Endothelial cell of umbilical vein (primary cell): ENCODE measurements around the gene RETSAT. TPM values are rescaled to one million over a fixed set of nuclear protein-coding genes. Genes with fewer than 3 reads are reported as not detected.

Experiments
- BruUV-seq: library from RNA; stranded (reverse); fragments of 400-500 nt; replicated peaks from 2 replicates; lab custom pipeline; 2021; lab: Mats Ljungman, UMichigan
- CTCF ChIA-PET: fragments of 300-600, 350-600 bp; sonication (Branson Sonifier 250); formaldehyde crosslinking; loops from one replicate; lab custom pipeline; 2021; ENCODE audit warnings: antibody characterized with exemption, inconsistent platforms; lab: Charles Lee
- POLR2A ChIA-PET: fragments of 300-600, 350-600 bp; sonication (Branson Sonifier 250); formaldehyde crosslinking; loops from one replicate; lab custom pipeline; 2021; ENCODE audit warnings: antibody characterized with exemption, inconsistent platforms; lab: Charles Lee
- DNase-seq: peaks from one replicate; pipeline ENCODE4 v3.0.0-alpha.2; 2011; ENCODE audit warnings: low read depth, low spot score
- FAIRE-seq: peaks from 2 replicates; lab custom pipeline; 2011; peaks lifted over from hg19 to GRCh38; lab: Jason Lieb, UNC
- H2AFZ ChIP-seq: 2 replicates; pipeline ENCODE4 v1.6.0; 2012; ENCODE audit warnings: low read depth, low read length, control low read depth, inconsistent platforms
- H3K27ac ChIP-seq: 2 replicates; pipeline ENCODE4 v1.5.1; 2011; ENCODE audit warnings: low read depth, mild to moderate bottlenecking, control low read depth, low read length, moderate library complexity; ENCODE audit not compliant: insufficient read depth
- H3K27me3 ChIP-seq, 2 experiments: 2 replicates each; pipeline versions ENCODE4 v1.6.0 to v1.6.1; 2011; ENCODE audit warnings: low read length in 2 of 2, mixed read lengths in 1 of 2; ENCODE audit not compliant: control insufficient read depth in 2 of 2, insufficient read depth in 2 of 2
- H3K36me3 ChIP-seq, 2 experiments: 2 replicates in 1 of 2; 3 replicates in 1 of 2; pipeline ENCODE4 v1.5.1; 2011; ENCODE audit warnings: low read length in 2 of 2, mild to moderate bottlenecking in 1 of 2, moderate library complexity in 1 of 2; ENCODE audit not compliant: control insufficient read depth in 2 of 2, insufficient read depth in 2 of 2; ENCODE audit errors: extremely low read depth in 1 of 2
- H3K4me1 ChIP-seq: 3 replicates; pipeline ENCODE4 v1.5.1; 2011; ENCODE audit warnings: mild to moderate bottlenecking, low read length; ENCODE audit not compliant: control insufficient read depth, insufficient read depth; ENCODE audit errors: extremely low read depth
- H3K4me2 ChIP-seq: 2 replicates; pipeline ENCODE4 v1.6.1; 2011; ENCODE audit warnings: low read length, control low read depth, mixed read lengths; ENCODE audit not compliant: insufficient read depth
- H3K4me3 ChIP-seq, 3 experiments: fragments of 200-600 bp in 1 of 3; sonication (generic), shearing (Covaris generic) in 1 of 3; replicated peaks in 1 of 3; 2 replicates each; pipeline ENCODE4 v1.5.1; 2011 to 2016; ENCODE audit warnings: control low read depth in 3 of 3, low read length in 3 of 3, mild to moderate bottlenecking in 2 of 3, inconsistent platforms in 1 of 3, low read depth in 1 of 3, moderate library complexity in 1 of 3; ENCODE audit not compliant: insufficient read depth in 1 of 3
- H3K79me2 ChIP-seq: 2 replicates; pipeline ENCODE4 v1.6.0; 2012; ENCODE audit warnings: low read length, inconsistent platforms; ENCODE audit not compliant: control insufficient read depth, insufficient read depth
- H3K9ac ChIP-seq: replicated peaks from 2 replicates; pipeline ENCODE3; 2011; ENCODE audit warnings: low read length, control low read depth; ENCODE audit not compliant: insufficient read depth; ENCODE audit errors: extremely low read depth
- H3K9me1 ChIP-seq: replicated peaks from 3 replicates; pipeline ENCODE4 v1.6.0; 2011; ENCODE audit warnings: mild to moderate bottlenecking, low read length; ENCODE audit not compliant: control insufficient read depth, insufficient read depth; ENCODE audit errors: extremely low read depth
- H3K9me3 ChIP-seq: replicated peaks from 2 replicates; pipeline ENCODE4 v1.5.1; 2012; ENCODE audit warnings: low read length, inconsistent platforms; ENCODE audit not compliant: control insufficient read depth, insufficient read depth
- H4K20me1 ChIP-seq: replicated peaks from 2 replicates; pipeline ENCODE3; 2011; ENCODE audit warnings: mild to moderate bottlenecking, low read length; ENCODE audit not compliant: control insufficient read depth, insufficient read depth; ENCODE audit errors: extremely low read depth
- GATA2 ChIP-seq: IDR thresholded peaks from 2 replicates; pipeline ENCODE4 v1.7.0; 2011; ENCODE audit warnings: low read depth, mild to moderate bottlenecking, moderate library complexity, mixed read lengths, low read length; ENCODE audit not compliant: insufficient read length, insufficient read depth
- MAX ChIP-seq: IDR thresholded peaks from 2 replicates; pipeline ENCODE4 v1.6.1; 2011; ENCODE audit not compliant: insufficient read depth, insufficient read length
- POLR2A ChIP-seq: IDR thresholded peaks from 2 replicates; pipeline ENCODE4 v1.6.1; 2012; ENCODE audit warnings: low read depth, mild to moderate bottlenecking, control low read depth, low read length
- POLR2AphosphoS5 ChIP-seq: IDR thresholded peaks from 2 replicates; pipeline ENCODE4 v1.6.1; 2012; ENCODE audit warnings: low read depth, mild to moderate bottlenecking, control low read depth, low read length, moderate library complexity; ENCODE audit not compliant: insufficient read depth
- dilution Hi-C: fragments of 300-500 bp; cut with MboI; formaldehyde crosslinking; loops from one replicate; pipeline ENCODE4 v1.15.0; 2019; ENCODE audit warnings: low sequenced_read_pairs; ENCODE audit not compliant: extremely low pct_ligation_motif_present
- intact Hi-C: fragments of 100-400 bp; cut with micrococcal nuclease; formaldehyde crosslinking; loops from one replicate; pipeline ENCODE4 v1.10.0; 2022
- polyA plus RNA-seq, 4 experiments: library from polyadenylated mRNA; depleted of rRNA in 3 of 4; stranded (reverse) in 3 of 4; unstranded in 1 of 4; fragments of >200 nt; gene quantifications; 2 replicates each; pipeline versions ENCODE4 v1.2.1 to v1.2.3, GENCODE V29; 2011 to 2012; ENCODE audit warnings: missing spikeins in 1 of 4
- total RNA-seq: library from RNA; stranded (reverse); gene quantifications from 2 replicates; pipeline ENCODE4 v1.2.3, GENCODE V29; 2021
- TF ChIP-seq, protein P1 (sequence below), 2 donors: IDR thresholded peaks; 1 replicate in 1 of 2; 2 replicates in 1 of 2; pipeline ENCODE4 v1.5.1; 2011; ENCODE audit warnings: low read length in 2 of 2, mild to moderate bottlenecking in 2 of 2, moderate library complexity in 2 of 2, control low read depth in 1 of 2, inconsistent platforms in 1 of 2, low read depth in 1 of 2; ENCODE audit not compliant: insufficient read depth in 1 of 2; ENCODE audit errors: extremely low read depth in 1 of 2

RETSAT gene
- total and polyA plus RNA-seq, 2 donors (not counting 3 experiments of a cell fraction or from before 2014, with no cell fraction given) = 43.8 to 59.1 TPM

DNA sequence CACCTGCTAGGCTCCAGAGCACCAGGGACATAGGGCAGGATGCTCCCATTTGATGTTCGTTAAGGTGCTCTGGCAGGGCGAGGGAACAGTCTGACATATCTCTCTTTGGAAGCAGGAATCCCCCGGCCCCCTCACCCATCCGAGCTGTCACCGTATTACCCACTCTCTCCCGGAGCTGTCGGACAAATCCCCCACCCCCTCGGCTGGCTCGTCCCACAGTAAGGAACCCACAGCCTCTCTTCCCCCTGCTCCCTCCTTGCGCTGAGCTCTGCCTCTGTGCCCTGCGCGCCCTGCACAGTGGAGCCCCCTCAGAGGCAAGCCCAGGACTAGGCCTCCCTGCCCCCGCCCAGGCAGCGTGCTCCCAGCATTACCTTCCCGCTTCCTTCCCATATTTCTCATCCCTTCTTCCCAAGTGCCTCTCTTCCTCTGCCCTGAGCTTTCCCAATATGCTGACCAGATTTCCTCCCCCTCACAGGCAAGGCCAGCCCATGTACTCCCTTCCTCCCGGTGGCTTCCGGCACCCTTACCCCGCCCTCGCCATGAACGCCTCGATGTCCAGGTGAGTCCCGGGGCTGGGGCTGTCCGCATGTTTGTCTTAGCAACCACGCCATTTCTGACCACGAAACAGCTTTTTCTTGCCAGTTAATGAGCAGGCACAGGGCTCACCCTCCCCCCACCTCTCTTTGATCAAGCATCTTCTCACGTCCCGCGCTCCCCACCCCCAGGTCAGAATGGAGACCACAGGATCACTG lies 50.4 kb downstream of the RETSAT start:
- H3K79me2 ChIP-seq = no peaks in the 10 kb centered on the region
- H3K4me3 ChIP-seq = no peak overlapping the region
- H3K27me3 ChIP-seq = no peaks in the 10 kb centered on the region
- H3K9ac ChIP-seq = no peak overlapping the region
- no peaks in the 10 kb centered on the region for H3K9me1 ChIP-seq
- intact Hi-C loops (no loop called here), dilution Hi-C loops (no loop called here)
- FAIRE-seq (no peak), DNase-seq (no peak)
- H3K4me1 ChIP-seq = peaks cover 6% of the 10 kb centered on the region
- H3K4me2 ChIP-seq = no peak overlapping the region
- POLR2A ChIA-PET = no interaction called here
- TF ChIP-seq MAX = no peak
- TF ChIP-seq GATA2 = no peak
- no peak for TF ChIP-seq POLR2AphosphoS5
- no peak for TF ChIP-seq POLR2A
- TF ChIP-seq, protein P1, sequence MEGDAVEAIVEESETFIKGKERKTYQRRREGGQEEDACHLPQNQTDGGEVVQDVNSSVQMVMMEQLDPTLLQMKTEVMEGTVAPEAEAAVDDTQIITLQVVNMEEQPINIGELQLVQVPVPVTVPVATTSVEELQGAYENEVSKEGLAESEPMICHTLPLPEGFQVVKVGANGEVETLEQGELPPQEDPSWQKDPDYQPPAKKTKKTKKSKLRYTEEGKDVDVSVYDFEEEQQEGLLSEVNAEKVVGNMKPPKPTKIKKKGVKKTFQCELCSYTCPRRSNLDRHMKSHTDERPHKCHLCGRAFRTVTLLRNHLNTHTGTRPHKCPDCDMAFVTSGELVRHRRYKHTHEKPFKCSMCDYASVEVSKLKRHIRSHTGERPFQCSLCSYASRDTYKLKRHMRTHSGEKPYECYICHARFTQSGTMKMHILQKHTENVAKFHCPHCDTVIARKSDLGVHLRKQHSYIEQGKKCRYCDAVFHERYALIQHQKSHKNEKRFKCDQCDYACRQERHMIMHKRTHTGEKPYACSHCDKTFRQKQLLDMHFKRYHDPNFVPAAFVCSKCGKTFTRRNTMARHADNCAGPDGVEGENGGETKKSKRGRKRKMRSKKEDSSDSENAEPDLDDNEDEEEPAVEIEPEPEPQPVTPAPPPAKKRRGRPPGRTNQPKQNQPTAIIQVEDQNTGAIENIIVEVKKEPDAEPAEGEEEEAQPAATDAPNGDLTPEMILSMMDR (IDR thresholded peaks at IDR 0.05; ENCODE audit: extremely low read depth in 1 of 2, insufficient read depth in 1 of 2, low read depth in 1 of 2, low read length in 2 of 2) = no peak
- CTCF ChIA-PET = interaction anchor here (1.0 kb wide), 1 partner anchor 237 kb away, joined by 5 read pairs; no protein-coding TSS in a partner anchor
- peaks cover 3 to 11% of the 10 kb centered on the region in 2 experiments for H3K36me3 ChIP-seq
- H2AFZ ChIP-seq = no peak overlapping the region
- no peaks in the 10 kb centered on the region for H3K9me3 ChIP-seq
- H4K20me1 ChIP-seq = no peaks in the 10 kb centered on the region
- no peak overlapping the region for H3K27ac ChIP-seq
- no TSS peak for BruUV-seq
